Vagina (tissue), 2 donors: Measurements from ENCODE around the gene RHOV.

Source experiments
- CTCF ChIP-seq, 3 experiments: fragments of 450-650 bp in 2 of 3; fragments of 200-600 bp in 1 of 3; sonication (generic) in 1 of 3; IDR thresholded peaks; one replicate each; pipeline ENCODE4 v1.5.1; 2017 to 2019; ENCODE audit warnings: antibody characterized with exemption in 3 of 3, mild to moderate bottlenecking in 2 of 3, moderate library complexity in 2 of 3
- POLR2A ChIP-seq, 2 donors: fragments of 450-650 bp; IDR thresholded peaks; one replicate each; pipeline ENCODE4 v1.6.1; 2017; ENCODE audit warnings: antibody characterized with exemption in 2 of 2, mild to moderate bottlenecking in 2 of 2, moderate library complexity in 2 of 2

GRCh38 chr15:40909662-40910630 lies 35.9 kb upstream of the RHOV start:
- TF ChIP-seq CTCF (IDR thresholded peaks at IDR 0.05) (no peak), POLR2A (IDR thresholded peaks at IDR 0.05) (no peak)
